HG02884 (cell line): ENCODE data around the gene CTAG1B.
"Not testable (repeated sequence)": the region's sequence is repeated elsewhere in the genome, so short reads cannot be mapped to it uniquely, and the experiment has no call there.

Source experiments
- ATAC-seq: cut with Tn5 transposase; IDR thresholded peaks from one replicate; pipeline ENCODE4 v1.9.1; 2021; ENCODE audit warnings: mild to moderate bottlenecking, moderate library complexity; ENCODE audit not compliant: unreplicated experiment

The CTAG1B gene

GRCh38 chrX:154619182-154619581, at the start of gene CTAG1B:
CTAG1B (minus strand) TSS chrX:154619282; CDS start chrX:154619218, 64 bp downstream.
- not testable (repeated sequence) for ATAC-seq

GRCh38 chrX:154661899-154662298, 42.8 kb upstream of the CTAG1B start:
- ATAC-seq = no peak

GRCh38 chrX:154661170-154661569, 42.1 kb upstream of the CTAG1B start:
- no peak for ATAC-seq

GRCh38 chrX:154660541-154660940, 41.5 kb upstream of the CTAG1B start:
- no peak for ATAC-seq

- ATAC-seq = no peak
Observed at GRCh38 chrX:154658957-154659356, 39.9 kb upstream of the CTAG1B start.

GRCh38 chrX:154658187-154658586, 39.1 kb upstream of the CTAG1B start:
- ATAC-seq = no peak

GRCh38 chrX:154657226-154657805, 38.2 kb upstream of the CTAG1B start:
- ATAC-seq = no peak

- no peak for ATAC-seq
Observed at GRCh38 chrX:154655786-154656185, 36.7 kb upstream of the CTAG1B start.

- ATAC-seq = no peak
Observed at GRCh38 chrX:154655346-154655745, 36.3 kb upstream of the CTAG1B start.

- no peak for ATAC-seq
Observed at GRCh38 chrX:154654925-154655324, 35.8 kb upstream of the CTAG1B start.

GRCh38 chrX:154654372-154654771, 35.3 kb upstream of the CTAG1B start:
- no peak for ATAC-seq

- ATAC-seq = not testable (repeated sequence)
Observed at GRCh38 chrX:154653413-154653812, 34.3 kb upstream of the CTAG1B start, which contains the start of gene CTAG2. CTAG2 (minus strand) TSS chrX:154653579; CDS start chrX:154653515, 64 bp downstream.

- ATAC-seq = no peak
Observed at GRCh38 chrX:154653048-154653401, 33.9 kb upstream of the CTAG1B start.

- no peak for ATAC-seq
Observed at GRCh38 chrX:154652311-154653047, 33.4 kb upstream of the CTAG1B start.

- no peak for ATAC-seq
Observed at GRCh38 chrX:154650221-154650510, 31.1 kb upstream of the CTAG1B start.

- no peak for ATAC-seq
Observed at GRCh38 chrX:154649503-154650220, 30.6 kb upstream of the CTAG1B start.

GRCh38 chrX:154648931-154649330, 29.8 kb upstream of the CTAG1B start:
- ATAC-seq = no peak

- ATAC-seq = not testable (repeated sequence)
Observed at GRCh38 chrX:154645745-154646378, 26.8 kb upstream of the CTAG1B start.

GRCh38 chrX:154643708-154644107, 24.6 kb upstream of the CTAG1B start:
- not testable (repeated sequence) for ATAC-seq

- ATAC-seq = not testable (repeated sequence)
Observed at GRCh38 chrX:154641740-154642139, 22.7 kb upstream of the CTAG1B start.

GRCh38 chrX:154633661-154634060, 14.6 kb upstream of the CTAG1B start:
- ATAC-seq = not testable (repeated sequence)

- not testable (repeated sequence) for ATAC-seq
Observed at GRCh38 chrX:154630949-154631348, 11.9 kb upstream of the CTAG1B start.
